ENCODE measurements around the gene GAGE10. TPM values are rescaled to one million over a fixed set of nuclear protein-coding genes. Genes with fewer than 3 reads are reported as not detected.
"Not testable (repeated sequence)": the region's sequence is repeated elsewhere in the genome, so short reads cannot be mapped to it uniquely, and the experiment has no call there.

Gene GAGE10
- total and polyA plus RNA-seq, 7 experiments from 2014 or later: not detected

DNA sequence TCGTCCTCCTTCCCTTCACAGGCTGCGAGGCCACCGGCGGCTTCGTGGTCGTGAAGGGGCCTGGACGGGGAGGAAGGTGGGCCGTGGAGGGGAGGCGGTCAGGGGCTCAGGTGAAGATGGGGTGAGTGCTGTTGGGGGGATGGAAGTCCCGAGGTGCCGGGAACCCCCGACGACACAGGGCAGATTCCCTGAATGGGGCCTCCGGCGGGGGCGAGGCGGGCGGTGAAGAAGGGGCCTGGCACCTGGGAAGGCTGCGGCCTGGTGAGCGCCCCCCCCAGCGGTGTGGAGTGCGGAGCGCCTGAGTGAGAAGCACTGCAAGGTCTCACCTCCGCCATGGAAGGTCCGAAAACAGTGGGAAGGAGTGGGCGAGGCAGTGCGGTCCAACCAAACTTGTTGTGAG, 18.8 kb downstream of the GAGE10 start:
- H3K27ac Mint-ChIP-seq; ATAC-seq; H3K27ac ChIP-seq (ENCODE audit: low read depth, low read length); H3K27me3 Mint-ChIP-seq; CTCF ChIA-PET; POLR2A ChIA-PET; H3K4me3 ChIP-seq (ENCODE audit: low read length); H3K4me1 ChIP-seq (ENCODE audit: control insufficient read depth in 2 of 2, insufficient read depth in 2 of 2, low read length in 2 of 2); intact Hi-C loops (cut with micrococcal nuclease); H3K36me3 Mint-ChIP-seq; H3K4me1 Mint-ChIP-seq; H3K36me3 ChIP-seq (ENCODE audit: control insufficient read depth in 2 of 3, insufficient read depth in 3 of 3, low read length in 3 of 3); H3K9me3 ChIP-seq (ENCODE audit: control insufficient read depth in 2 of 3, low read length in 3 of 3); DNase-seq; H3K27me3 ChIP-seq (ENCODE audit: control insufficient read depth in 2 of 2, insufficient read depth in 2 of 2, low read length in 2 of 2); H3K4me3 Mint-ChIP-seq; H3K9me3 Mint-ChIP-seq: not testable (repeated sequence)

DNA sequence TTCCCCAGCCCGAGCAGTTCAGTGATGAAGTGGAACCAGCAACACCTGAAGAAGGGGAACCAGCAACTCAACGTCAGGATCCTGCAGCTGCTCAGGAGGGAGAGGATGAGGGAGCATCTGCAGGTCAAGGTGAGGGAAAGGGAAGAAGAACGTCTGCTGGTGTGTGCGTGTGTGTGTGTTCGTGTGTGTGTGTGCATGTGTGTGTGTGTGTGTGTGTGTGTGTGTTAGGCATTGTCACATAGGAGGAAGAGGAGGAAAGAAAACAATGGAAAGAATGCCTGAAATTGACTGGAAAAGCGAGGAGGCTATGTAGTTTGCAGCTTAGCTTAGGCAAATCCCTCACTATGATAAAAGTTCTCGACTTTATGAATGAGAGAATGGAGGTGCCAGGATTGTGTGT, 20.3 kb downstream of the GAGE10 start:
- POLR2A ChIA-PET; intact Hi-C loops (cut with micrococcal nuclease); H3K4me1 ChIP-seq (ENCODE audit: control insufficient read depth in 2 of 2, insufficient read depth in 2 of 2, low read length in 2 of 2); H3K4me3 Mint-ChIP-seq; H3K27me3 Mint-ChIP-seq; CTCF ChIA-PET; H3K36me3 ChIP-seq (ENCODE audit: control insufficient read depth in 2 of 3, insufficient read depth in 3 of 3, low read length in 3 of 3); H3K36me3 Mint-ChIP-seq; H3K27me3 ChIP-seq (ENCODE audit: control insufficient read depth in 2 of 2, insufficient read depth in 2 of 2, low read length in 2 of 2); ATAC-seq; H3K9me3 Mint-ChIP-seq; H3K27ac ChIP-seq (ENCODE audit: low read depth, low read length); H3K4me1 Mint-ChIP-seq; H3K27ac Mint-ChIP-seq; H3K4me3 ChIP-seq (ENCODE audit: low read length); H3K9me3 ChIP-seq (ENCODE audit: control insufficient read depth in 2 of 3, low read length in 3 of 3); DNase-seq: not testable (repeated sequence)

DNA sequence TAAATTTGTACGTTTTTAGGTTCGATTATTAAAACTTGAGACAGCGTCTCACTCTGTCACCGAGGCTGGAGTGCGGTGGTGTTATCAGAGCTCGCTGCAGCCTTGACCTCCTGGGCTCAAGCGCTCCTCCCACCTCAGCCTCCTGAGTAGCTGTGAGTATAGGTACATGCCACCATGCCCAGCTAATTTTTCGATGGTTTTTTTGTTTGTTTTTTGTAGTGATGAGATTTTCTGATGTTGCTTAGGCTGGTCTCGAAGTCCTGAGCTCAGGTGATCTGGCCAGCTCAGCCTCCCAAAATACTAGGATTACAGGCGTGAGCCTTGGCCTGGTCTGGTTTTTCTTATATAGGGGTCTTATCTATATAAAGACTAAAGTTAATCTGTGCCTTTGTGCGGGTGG, 27.0 kb downstream of the GAGE10 start:
- H3K4me3 Mint-ChIP-seq; CTCF ChIA-PET; H3K27me3 Mint-ChIP-seq; H3K4me3 ChIP-seq (ENCODE audit: low read length); H3K36me3 Mint-ChIP-seq; H3K27me3 ChIP-seq (ENCODE audit: control insufficient read depth in 2 of 2, insufficient read depth in 2 of 2, low read length in 2 of 2); H3K27ac Mint-ChIP-seq; DNase-seq; H3K27ac ChIP-seq (ENCODE audit: low read depth, low read length); POLR2A ChIA-PET; H3K9me3 Mint-ChIP-seq; intact Hi-C loops (cut with micrococcal nuclease); H3K36me3 ChIP-seq (ENCODE audit: control insufficient read depth in 2 of 3, insufficient read depth in 3 of 3, low read length in 3 of 3); H3K4me1 Mint-ChIP-seq; H3K9me3 ChIP-seq (ENCODE audit: control insufficient read depth in 2 of 3, low read length in 3 of 3); ATAC-seq; H3K4me1 ChIP-seq (ENCODE audit: control insufficient read depth in 2 of 2, insufficient read depth in 2 of 2, low read length in 2 of 2): not testable (repeated sequence)

DNA sequence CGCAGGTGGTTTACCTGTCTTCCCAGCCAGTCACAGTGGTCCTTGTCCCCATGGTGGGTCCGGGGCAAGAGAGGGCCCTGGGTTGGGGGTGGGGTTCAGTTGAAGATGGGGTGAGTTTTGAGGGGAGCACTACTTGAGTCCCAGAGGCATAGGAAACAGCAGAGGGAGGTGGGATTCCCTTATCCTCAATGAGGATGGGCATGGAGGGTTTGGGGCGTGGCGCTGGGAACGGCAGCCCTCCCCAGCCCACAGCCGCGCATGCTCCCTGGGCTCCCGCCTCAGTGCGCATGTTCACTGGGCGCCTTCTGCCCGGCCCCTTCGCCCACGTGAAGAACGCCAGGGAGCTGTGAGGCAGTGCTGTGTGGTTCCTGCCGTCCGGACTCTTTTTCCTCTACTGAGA, 27.8 kb downstream of the GAGE10 start, which contains the start of gene GAGE13:
Gene GAGE13, plus strand, starts transcription at position 301 of the 400 bp plus-strand sequence. CDS start 1,156 bp downstream, outside the sequence.
- H3K27me3 ChIP-seq (ENCODE audit: control insufficient read depth in 2 of 2, insufficient read depth in 2 of 2, low read length in 2 of 2); H3K27me3 Mint-ChIP-seq; H3K36me3 ChIP-seq (ENCODE audit: control insufficient read depth in 2 of 3, insufficient read depth in 3 of 3, low read length in 3 of 3); POLR2A ChIA-PET; intact Hi-C loops (cut with micrococcal nuclease); H3K4me1 Mint-ChIP-seq; H3K27ac ChIP-seq (ENCODE audit: low read depth, low read length); CTCF ChIA-PET; H3K9me3 ChIP-seq (ENCODE audit: control insufficient read depth in 2 of 3, low read length in 3 of 3); H3K4me1 ChIP-seq (ENCODE audit: control insufficient read depth in 2 of 2, insufficient read depth in 2 of 2, low read length in 2 of 2); H3K9me3 Mint-ChIP-seq; DNase-seq; H3K27ac Mint-ChIP-seq; ATAC-seq; H3K36me3 Mint-ChIP-seq; H3K4me3 ChIP-seq (ENCODE audit: low read length); H3K4me3 Mint-ChIP-seq: not testable (repeated sequence)

DNA sequence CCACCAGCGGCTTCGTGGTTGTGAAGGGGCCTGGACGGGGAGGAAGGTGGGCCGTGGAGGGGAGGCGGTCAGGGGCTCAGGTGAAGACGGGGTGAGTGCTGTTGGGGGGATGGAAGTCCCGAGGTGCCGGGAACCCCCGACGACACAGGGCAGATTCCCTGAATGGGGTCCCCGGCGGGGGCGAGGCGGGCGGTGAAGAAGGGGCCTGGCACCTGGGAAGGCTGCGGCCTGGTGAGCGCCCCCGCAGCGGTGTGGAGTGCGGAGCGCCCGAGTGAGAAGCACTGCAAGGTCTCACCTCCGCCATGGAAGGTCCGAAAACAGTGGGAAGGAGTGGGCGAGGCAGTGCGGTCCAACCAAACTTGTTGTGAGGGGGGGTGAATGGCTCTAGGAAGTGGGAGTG, 28.4 kb downstream of the GAGE10 start:
- H3K4me3 ChIP-seq (ENCODE audit: low read length); H3K4me1 Mint-ChIP-seq: not testable (repeated sequence)
- peak in 1 of 9 donors; percentile 47 for DNase-seq

DNA sequence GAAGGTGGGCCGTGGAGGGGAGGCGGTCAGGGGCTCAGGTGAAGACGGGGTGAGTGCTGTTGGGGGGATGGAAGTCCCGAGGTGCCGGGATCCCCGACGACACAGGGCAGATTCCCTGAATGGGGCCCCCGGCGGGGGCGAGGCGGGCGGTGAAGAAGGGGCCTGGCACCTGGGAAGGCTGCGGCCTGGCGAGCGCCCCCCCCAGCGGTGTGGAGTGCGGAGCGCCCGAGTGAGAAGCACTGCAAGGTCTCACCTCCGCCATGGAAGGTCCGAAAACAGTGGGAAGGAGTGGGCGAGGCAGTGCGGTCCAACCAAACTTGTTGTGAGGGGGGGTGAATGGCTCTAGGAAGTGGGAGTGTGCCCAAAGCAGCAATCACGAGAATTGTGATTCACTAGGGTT, 38.0 kb downstream of the GAGE10 start:
- POLR2A ChIA-PET; ATAC-seq; H3K9me3 Mint-ChIP-seq; H3K4me1 ChIP-seq (ENCODE audit: control insufficient read depth in 2 of 2, insufficient read depth in 2 of 2, low read length in 2 of 2); H3K27me3 ChIP-seq (ENCODE audit: control insufficient read depth in 2 of 2, insufficient read depth in 2 of 2, low read length in 2 of 2); H3K36me3 Mint-ChIP-seq; H3K27ac ChIP-seq (ENCODE audit: low read depth, low read length); H3K4me3 ChIP-seq (ENCODE audit: low read length); H3K27ac Mint-ChIP-seq; H3K4me1 Mint-ChIP-seq; H3K4me3 Mint-ChIP-seq; intact Hi-C loops (cut with micrococcal nuclease); H3K9me3 ChIP-seq (ENCODE audit: control insufficient read depth in 2 of 3, low read length in 3 of 3); CTCF ChIA-PET; H3K27me3 Mint-ChIP-seq; H3K36me3 ChIP-seq (ENCODE audit: control insufficient read depth in 2 of 3, insufficient read depth in 3 of 3, low read length in 3 of 3): not testable (repeated sequence)
- DNase-seq: peak in 1 of 9 donors; percentile 12

More for the DNA sequence above, 28.4 kb downstream of the GAGE10 start:
- H3K36me3 Mint-ChIP-seq; H3K9me3 Mint-ChIP-seq; POLR2A ChIA-PET; H3K36me3 ChIP-seq (ENCODE audit: control insufficient read depth in 2 of 3, insufficient read depth in 3 of 3, low read length in 3 of 3); CTCF ChIA-PET; intact Hi-C loops (cut with micrococcal nuclease); H3K27me3 ChIP-seq (ENCODE audit: control insufficient read depth in 2 of 2, insufficient read depth in 2 of 2, low read length in 2 of 2); H3K4me3 Mint-ChIP-seq; H3K27ac ChIP-seq (ENCODE audit: low read depth, low read length); H3K27ac Mint-ChIP-seq; ATAC-seq; H3K9me3 ChIP-seq (ENCODE audit: control insufficient read depth in 2 of 3, low read length in 3 of 3); H3K27me3 Mint-ChIP-seq; H3K4me1 ChIP-seq (ENCODE audit: control insufficient read depth in 2 of 2, insufficient read depth in 2 of 2, low read length in 2 of 2): not testable (repeated sequence)

DNA sequence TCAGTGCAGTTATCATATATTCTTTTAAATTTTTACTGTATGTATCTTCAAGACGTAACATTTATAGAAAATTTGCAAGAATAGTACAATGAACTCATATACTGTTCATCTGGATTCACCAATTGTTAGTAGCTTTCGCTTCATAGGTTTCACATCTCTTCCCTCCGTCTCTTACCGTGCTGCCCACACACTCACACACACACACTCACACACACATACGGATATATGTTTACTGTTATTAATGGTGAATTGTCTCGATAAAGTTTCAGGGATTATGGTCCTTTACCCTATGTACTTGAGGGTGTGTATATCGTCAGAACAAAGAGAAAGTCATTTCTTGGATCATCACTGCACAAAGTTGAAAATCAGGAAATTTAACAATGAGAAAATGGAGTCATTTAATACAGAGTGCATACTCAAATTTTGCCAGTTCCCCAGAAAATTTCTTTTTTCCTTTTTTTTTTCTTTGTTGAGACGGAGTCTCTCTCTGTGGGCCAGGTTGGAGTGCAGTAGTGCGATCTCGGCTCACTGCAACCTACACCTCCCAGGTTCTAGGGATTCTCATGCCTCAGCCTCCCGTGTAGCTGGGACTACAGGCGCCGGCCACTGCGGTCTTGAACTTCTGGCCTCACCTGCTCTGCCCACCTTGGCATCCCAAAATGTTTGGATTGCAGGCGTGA, 41.2 kb downstream of the GAGE10 start:
- H3K4me3 ChIP-seq (ENCODE audit: low read length); intact Hi-C loops (cut with micrococcal nuclease); H3K4me1 ChIP-seq (ENCODE audit: control insufficient read depth in 2 of 2, insufficient read depth in 2 of 2, low read length in 2 of 2); DNase-seq; H3K9me3 Mint-ChIP-seq; H3K9me3 ChIP-seq (ENCODE audit: control insufficient read depth in 2 of 3, low read length in 3 of 3); H3K4me1 Mint-ChIP-seq; POLR2A ChIA-PET; H3K4me3 Mint-ChIP-seq; H3K36me3 Mint-ChIP-seq; H3K36me3 ChIP-seq (ENCODE audit: control insufficient read depth in 2 of 3, insufficient read depth in 3 of 3, low read length in 3 of 3); H3K27ac ChIP-seq (ENCODE audit: low read depth, low read length); H3K27ac Mint-ChIP-seq; H3K27me3 Mint-ChIP-seq; ATAC-seq; H3K27me3 ChIP-seq (ENCODE audit: control insufficient read depth in 2 of 2, insufficient read depth in 2 of 2, low read length in 2 of 2); CTCF ChIA-PET: not testable (repeated sequence)
